ENCODE results near the gene RPRD1B.

The RPRD1B gene

DNA sequence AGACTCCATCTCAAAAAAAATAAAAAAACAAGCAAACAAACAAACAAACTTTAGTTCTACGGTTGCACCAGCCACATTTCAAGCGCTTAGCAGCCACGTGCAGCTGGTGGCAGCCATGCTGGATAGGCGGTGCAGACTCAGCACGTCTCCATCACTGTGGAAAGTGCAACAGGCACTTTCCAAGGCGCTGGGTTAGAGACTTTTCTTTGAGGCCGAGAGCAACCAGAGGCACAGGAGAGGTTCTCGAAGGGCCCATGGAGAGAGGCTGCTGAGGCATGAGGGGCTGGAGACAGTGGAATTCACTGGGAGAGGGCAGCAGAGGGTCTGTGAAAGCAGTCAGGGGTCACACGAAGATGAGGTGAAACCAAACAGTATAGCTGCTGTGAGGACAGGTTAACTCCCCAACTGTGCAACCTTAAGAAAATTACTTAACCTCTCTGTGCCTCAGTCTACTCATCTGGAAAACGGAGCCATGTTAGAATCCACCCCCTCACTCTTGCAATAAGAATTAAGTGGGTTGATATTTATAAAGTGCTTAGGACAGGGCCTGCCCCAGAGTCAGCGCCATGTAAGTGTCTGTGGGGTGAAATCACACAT is 104.0 kb downstream of the RPRD1B start:
- DNase-seq: no peak

DNA sequence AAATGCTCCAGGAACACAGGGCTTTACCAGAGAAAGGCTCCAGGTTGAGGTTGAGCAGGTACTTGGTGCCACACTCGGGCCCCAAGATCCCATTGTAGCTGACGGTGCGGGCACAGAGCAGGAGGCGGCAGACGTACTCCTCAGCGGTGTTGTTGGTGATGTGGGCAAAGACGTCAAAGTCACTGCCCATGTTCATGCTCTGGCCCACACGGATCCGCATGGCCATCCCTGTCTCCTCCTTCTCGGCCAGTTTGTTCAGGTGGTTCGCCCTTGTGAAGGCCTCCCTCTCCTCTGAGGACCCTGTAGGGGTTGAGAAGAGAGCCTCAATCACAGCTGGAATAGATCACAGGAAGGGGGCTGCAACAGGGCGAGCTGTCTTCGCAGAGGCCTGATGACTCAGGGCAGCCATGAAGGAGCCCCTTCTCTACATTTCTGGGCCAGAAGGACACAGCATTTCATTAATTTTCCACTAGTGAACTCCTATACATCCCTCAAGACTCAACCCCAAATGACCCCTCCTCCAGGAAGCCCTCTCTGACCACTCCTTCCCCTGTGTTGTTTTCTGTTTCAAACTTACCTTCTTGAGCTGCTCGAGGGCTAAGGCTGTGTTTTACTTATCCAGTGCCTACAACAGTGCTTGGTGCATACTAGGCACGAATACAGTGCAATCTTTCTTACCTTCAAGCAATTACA is 104.7 kb downstream of the RPRD1B start:
- DNase-seq: no peak

DNA sequence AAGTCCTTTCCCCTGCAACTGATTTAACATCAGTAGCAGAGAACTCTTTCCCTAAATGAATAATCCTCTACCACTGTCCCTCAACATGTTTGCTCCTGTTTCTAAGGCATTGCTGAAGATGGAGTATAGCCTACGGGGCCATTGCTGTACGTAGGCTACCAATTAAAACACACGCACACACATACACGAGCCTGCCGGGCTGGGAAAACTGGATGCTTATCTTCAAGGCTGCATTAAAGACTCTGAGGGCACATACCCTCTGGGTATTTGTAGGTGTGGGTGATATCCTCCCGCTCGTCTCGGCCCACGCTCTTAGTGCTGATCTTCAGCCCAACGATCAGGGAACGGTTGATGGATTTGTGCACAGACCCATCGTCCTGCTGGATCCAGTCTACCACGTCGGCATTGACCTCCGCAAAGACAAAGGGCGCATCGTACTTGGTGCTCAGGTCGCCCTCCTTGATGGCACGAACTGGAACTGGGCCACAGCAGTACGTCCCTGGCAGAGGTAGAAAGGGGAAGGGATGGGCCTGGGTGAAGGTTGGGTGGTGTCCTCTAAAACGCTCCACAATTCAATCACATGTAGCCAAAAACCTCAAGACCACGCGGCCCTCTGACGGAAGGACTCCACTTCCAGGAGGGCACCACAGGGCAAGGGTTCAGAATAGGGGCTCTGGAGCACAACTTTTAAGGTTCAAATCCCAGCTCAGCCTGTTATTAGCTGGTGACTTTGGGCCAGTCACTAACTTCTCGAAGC is 105.8 kb downstream of the RPRD1B start:
- DNase-seq: no peak

DNA sequence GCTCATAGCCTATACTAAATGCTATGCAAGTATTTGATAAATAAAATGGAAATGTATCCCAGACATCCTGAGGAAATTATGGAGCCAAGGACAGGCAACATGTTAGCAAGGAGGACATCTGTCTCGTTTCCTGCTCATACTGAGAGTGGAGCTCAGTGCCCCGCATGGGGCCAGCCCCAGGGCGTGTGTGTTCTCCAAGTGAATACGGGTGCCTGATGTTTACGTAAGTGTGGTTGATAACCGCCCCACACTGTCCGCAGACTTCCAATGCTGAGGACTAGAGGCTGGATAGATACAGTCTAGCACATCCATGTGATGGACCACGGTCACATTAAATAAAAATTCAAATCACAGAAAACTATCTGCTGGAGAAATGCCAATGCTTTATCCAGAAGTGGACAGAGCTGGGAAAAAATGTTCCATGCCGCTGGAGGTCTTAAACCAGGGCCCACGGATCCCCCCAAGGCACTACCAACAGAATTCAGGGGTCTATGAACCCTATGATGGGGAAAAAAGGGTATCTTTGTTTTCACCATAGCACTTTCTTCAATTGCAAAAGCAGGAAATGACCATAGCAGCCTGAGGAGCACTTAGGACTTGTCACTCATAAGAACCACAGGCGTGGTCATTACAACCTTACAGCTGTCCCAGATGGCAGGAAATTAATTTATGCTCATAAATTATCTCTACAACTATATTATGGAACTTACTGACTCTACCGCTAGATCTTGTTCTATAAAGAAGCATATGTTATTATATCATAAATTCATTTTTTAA is 106.6 kb downstream of the RPRD1B start:
- DNase-seq: peak; percentile 67

DNA sequence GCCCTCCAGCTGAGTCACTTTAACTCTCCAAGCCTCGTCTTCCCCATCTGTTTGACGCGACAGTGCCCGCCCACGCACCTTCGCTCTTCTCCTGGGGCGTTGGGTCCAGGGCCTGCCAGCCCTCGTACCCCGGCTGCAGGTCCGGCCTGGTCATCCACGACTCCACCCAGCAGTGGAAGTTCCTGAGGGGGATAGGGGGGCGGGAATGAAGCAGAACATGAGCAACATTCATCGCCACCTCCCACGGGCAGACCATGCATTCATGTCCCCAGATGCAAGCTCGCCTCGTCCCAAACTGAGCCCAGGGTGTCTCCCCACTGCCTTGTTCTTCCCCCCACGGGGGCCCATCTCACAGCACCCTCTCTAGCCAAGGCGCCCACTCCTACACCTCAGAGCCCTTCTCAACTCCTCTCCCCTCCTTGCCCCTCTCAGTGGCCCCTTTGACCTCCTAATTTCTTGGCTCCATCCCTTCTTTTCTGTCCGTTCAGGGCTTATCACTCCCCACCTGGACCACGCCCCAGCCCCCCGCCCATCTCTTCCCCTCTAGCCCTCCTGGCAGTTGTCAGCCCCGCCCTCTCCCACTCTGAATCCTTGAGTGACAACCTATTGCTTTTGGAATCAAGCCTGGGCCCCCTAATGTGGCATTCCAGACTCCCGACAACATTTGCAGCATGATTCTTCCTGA is 107.8 kb downstream of the RPRD1B start:
- DNase-seq: no peak

All from DMS53 (cell line).